K562 (cell line): ENCODE measurements around the gene CLDN10. TPM values are rescaled to one million over a fixed set of nuclear protein-coding genes. Genes with fewer than 3 reads are reported as not detected.

Source experiments
- ATAC-seq: fragments of 200-7000 bp; cut with Tn5 transposase; 3 replicates; pipeline ENCODE4 v1.9.1; 2020; ENCODE audit warnings: moderate library complexity
- BruUV-seq: library from RNA; stranded (reverse); fragments of 400-500 nt; replicated peaks from 2 replicates; lab custom pipeline; 2021; lab: Mats Ljungman, UMichigan
- CTCF ChIA-PET: fragments of 300-600 bp; formaldehyde crosslinking; extraction: SDS; loops from one replicate; lab custom pipeline; 2021; ENCODE audit warnings: low intra/inter-chr PET ratio; lab: Yijun Ruan, JAX
- POLR2A ChIA-PET: fragments of 300-600, 350-650 bp; sonication (Branson Sonifier 250); formaldehyde crosslinking; extraction: SDS; loops from one replicate; lab custom pipeline; 2021; ENCODE audit warnings: antibody characterized with exemption, inconsistent platforms; lab: Yijun Ruan, JAX
- DNase-seq, 4 experiments: peaks; one replicate each; pipeline versions ENCODE4 v3.0.0 to v3.0.0-alpha.2; 2011 to 2018; ENCODE audit warnings: low spot score in 3 of 4, mixed read lengths in 3 of 4; ENCODE audit errors: extremely low read depth in 1 of 4
- FAIRE-seq: peaks from 2 replicates; lab custom pipeline; 2011; peaks lifted over from hg19 to GRCh38; lab: Jason Lieb, UNC
- H2AFZ ChIP-seq: 2 replicates; pipeline ENCODE4 v1.6.0; 2011; ENCODE audit warnings: low read depth, low read length, control low read depth, inconsistent platforms
- H3K27ac ChIP-seq: fragments of 200-600 bp; 3 replicates; pipeline ENCODE4 v1.8.0; 2011; ENCODE audit warnings: low read depth, mild to moderate bottlenecking, control low read depth, inconsistent platforms, low read length, moderate library complexity, mixed read lengths; ENCODE audit errors: extremely low read depth
- H3K27me3 ChIP-seq, 2 experiments: fragments of 300-600 bp in 1 of 2; 2 replicates in 1 of 2; 3 replicates in 1 of 2; pipeline versions ENCODE4 v1.6.0 to v1.8.0; 2011; ENCODE audit warnings: inconsistent platforms in 2 of 2, low read length in 2 of 2, mild to moderate bottlenecking in 1 of 2, mixed read lengths in 1 of 2, moderate library complexity in 1 of 2; ENCODE audit not compliant: control insufficient read depth in 2 of 2, insufficient read depth in 2 of 2
- H3K36me3 ChIP-seq: fragments of 300-600 bp; 3 replicates; pipeline ENCODE4 v1.8.0; 2011; ENCODE audit warnings: mild to moderate bottlenecking, low read length, inconsistent platforms; ENCODE audit not compliant: control insufficient read depth, insufficient read depth
- H3K4me1 ChIP-seq, 2 experiments: fragments of 200-600 bp in 1 of 2; replicated peaks in 1 of 2; 2 replicates in 1 of 2; 3 replicates in 1 of 2; pipeline versions ENCODE4 v1.5.1 to v1.8.0; 2011; ENCODE audit warnings: inconsistent platforms in 2 of 2, low read length in 2 of 2, mild to moderate bottlenecking in 1 of 2, mixed read lengths in 1 of 2, moderate library complexity in 1 of 2; ENCODE audit not compliant: control insufficient read depth in 2 of 2, insufficient read depth in 2 of 2
- H3K4me2 ChIP-seq: 2 replicates; pipeline ENCODE4 v1.6.1; 2011; ENCODE audit warnings: low read length, control low read depth, inconsistent platforms, mixed read lengths; ENCODE audit not compliant: insufficient read depth
- H3K4me3 ChIP-seq: fragments of 200-600 bp; sonication (generic), shearing (Covaris generic); 2 replicates; pipeline ENCODE4 v1.5.1; 2016; ENCODE audit warnings: control low read depth, inconsistent platforms
- H3K79me2 ChIP-seq: fragments of 200-600 bp; 3 replicates; pipeline ENCODE4 v1.8.0; 2011; ENCODE audit warnings: low read length, inconsistent platforms; ENCODE audit not compliant: control insufficient read depth, insufficient read depth
- H3K9ac ChIP-seq, 2 experiments: 2 replicates each; pipeline versions ENCODE4 v1.6.0 to v1.6.1; 2011; ENCODE audit warnings: low read depth in 2 of 2, low read length in 2 of 2, control low read depth in 1 of 2, inconsistent platforms in 1 of 2, mild to moderate bottlenecking in 1 of 2, mixed read lengths in 1 of 2; ENCODE audit not compliant: insufficient read depth in 1 of 2
- H3K9me1 ChIP-seq: one replicate; pipeline ENCODE4 v1.6.0; 2011; ENCODE audit warnings: inconsistent platforms, mild to moderate bottlenecking, low read length, moderate library complexity; ENCODE audit not compliant: control insufficient read depth, insufficient read depth
- H3K9me3 ChIP-seq: replicated peaks from 2 replicates; pipeline ENCODE4 v1.5.1; 2011; ENCODE audit warnings: low read depth, low read length, inconsistent platforms; ENCODE audit not compliant: control insufficient read depth, insufficient read depth
- H4K20me1 ChIP-seq: replicated peaks from 2 replicates; pipeline ENCODE4 v1.6.1; 2011; ENCODE audit warnings: low read length, inconsistent platforms, mixed read lengths; ENCODE audit not compliant: control insufficient read depth, insufficient read depth
- CHD4 ChIP-seq: fragments of 200-600 bp; sonication (generic); IDR thresholded peaks from 3 replicates; pipeline ENCODE4 v1.6.1; 2012; ENCODE audit warnings: low read depth, mild to moderate bottlenecking, mixed read lengths, low read length, inconsistent platforms; ENCODE audit not compliant: insufficient read depth, insufficient replicate concordance, poor library complexity, severe bottlenecking
- ETV1 ChIP-seq: fragments of 450-650 bp; conservative IDR thresholded peaks from 2 replicates; pipeline ENCODE4 v1.6.1; 2016; ENCODE audit warnings: missing genetic modification characterization, control low read depth, low read depth, missing compliant biosample characterization
- ILK ChIP-seq: fragments of 450-650 bp; IDR thresholded peaks from 2 replicates; pipeline ENCODE4 v1.6.1; 2016; ENCODE audit warnings: missing genetic modification characterization, low read depth, mild to moderate bottlenecking, missing compliant biosample characterization, moderate library complexity, borderline replicate concordance
- KAT8 ChIP-seq: fragments of 450-650 bp; IDR thresholded peaks from 2 replicates; pipeline ENCODE4 v1.6.1; 2016; ENCODE audit warnings: low read depth, mild to moderate bottlenecking
- MYBL2 ChIP-seq, 2 experiments: fragments of 450-650 bp in 1 of 2; sonication (generic) in 1 of 2; formaldehyde crosslinking in 1 of 2; IDR thresholded peaks; 2 replicates each; pipeline versions ENCODE4 v1.6.1 to v1.8.1; 2017 to 2022; ENCODE audit warnings: borderline replicate concordance in 1 of 2, inconsistent platforms in 1 of 2, low read depth in 1 of 2, mild to moderate bottlenecking in 1 of 2, missing genetic modification reagents in 1 of 2, moderate library complexity in 1 of 2
- RBM39 ChIP-seq: fragments of 200-400 bp; formaldehyde crosslinking; optimal IDR thresholded peaks from 2 replicates; pipeline ENCODE3; 2018; ENCODE audit warnings: low read depth, low read length
- ZNF324 ChIP-seq: fragments of 250-450 bp; sonication (Bioruptor Pico); IDR thresholded peaks from 2 replicates; pipeline ENCODE4 v1.4.0; 2020; ENCODE audit warnings: mild to moderate bottlenecking
- ZNF436 ChIP-seq: fragments of 250-450, 450-650 bp; sonication (Bioruptor Pico); formaldehyde crosslinking; IDR thresholded peaks from 2 replicates; pipeline ENCODE4 v1.7.0; 2020; ENCODE audit warnings: mild to moderate bottlenecking
- ZNF830 ChIP-seq: fragments of 250-450 bp; sonication (Bioruptor Pico); IDR thresholded peaks from 2 replicates; pipeline ENCODE4 v1.5.0; 2021; ENCODE audit warnings: mild to moderate bottlenecking
- WGBS: fragments of 100-300 bp; shearing (Covaris generic); methylation state at CpG from one replicate; pipeline ENCODE4 v1.1.6; 2016; ENCODE audit warnings: low coverage, mixed read lengths; ENCODE audit not compliant: insufficient coverage; ENCODE audit errors: missing lambda C conversion rate; 5-methylcytosine and 5-hydroxymethylcytosine counted together
- in situ Hi-C: fragments of 300-500 bp; cut with MboI; formaldehyde crosslinking; loops from 4 replicates; pipeline ENCODE4 v1.15.0; 2018; ENCODE audit warnings: inconsistent platforms, mixed read lengths
- intact Hi-C: fragments of 100-400 bp; cut with micrococcal nuclease; formaldehyde crosslinking; loops from 2 replicates; pipeline ENCODE4 v1.14.2; 2022
- polyA plus RNA-seq, 8 experiments: library from polyadenylated mRNA; depleted of rRNA in 4 of 8; stranded (reverse) in 5 of 8; unstranded in 3 of 8; fragments of >200 nt; fragmentation: Nextera tagmentation in 2 of 8; fragmentation: Illumina TruSeq in 1 of 8; extraction: Ambion mirVana in 2 of 8; extraction: Trizol in 1 of 8; gene quantifications; 2 replicates each; pipeline versions ENCODE4 v1.2.1 to v1.2.3, GENCODE V29; 2011 to 2014; ENCODE audit warnings: inconsistent platforms in 1 of 8, missing spikeins in 1 of 8
- total RNA-seq, 7 experiments: library from RNA; depleted of rRNA in 6 of 7; stranded (reverse); fragments of >200 nt in 6 of 7; fragmentation: Illumina TruSeq in 2 of 7; extraction: Trizol in 2 of 7; gene quantifications; 2 replicates each; pipeline versions ENCODE4 v1.2.1 to v1.2.3, GENCODE V29; 2011 to 2021; ENCODE audit warnings: low replicate concordance in 1 of 7

Gene CLDN10
- total and polyA plus RNA-seq, 9 of the 15 experiments (the other 6 are each of a cell fraction or from before 2014, with no cell fraction given): not detected

- no peaks in the 10 kb centered on the region for H4K20me1 ChIP-seq
- BruUV-seq: no TSS peak
- peaks cover 0 to 10% of the 10 kb centered on the region in 2 experiments; a peak in 3 of 5 replicates for H3K27me3 ChIP-seq
- no peak for ATAC-seq
- no peak overlapping the region for H3K9ac ChIP-seq
- no peak for TF ChIP-seq ZNF324
- no peak for TF ChIP-seq ZNF436 (CRISPR knock-in tag)
- H3K9me1 ChIP-seq: no peaks in the 10 kb centered on the region
- H3K4me3 ChIP-seq: no peak overlapping the region
- no peaks in the 10 kb centered on the region for H3K9me3 ChIP-seq
- in situ Hi-C loops (no loop called here), intact Hi-C loops (loop anchor here (5.0 to 10.0 kb wide), 5 partner anchors 41 to 1344 kb away; no protein-coding TSS in a partner anchor)
- CTCF ChIA-PET: no interaction called here
- no peak overlapping the region for H2AFZ ChIP-seq
- no peak overlapping the region for H3K4me2 ChIP-seq
- no peaks in the 10 kb centered on the region for H3K36me3 ChIP-seq
- FAIRE-seq: no peak
- no peak for DNase-seq
- 3% methylated on average over 10 of the region's 10 CpGs for WGBS
- H3K27ac ChIP-seq: no peak overlapping the region
- POLR2A ChIA-PET: interaction anchor here (0.7 to 1.4 kb wide), 2 partner anchors 17 to 313 kb away, joined by 3 read pairs; no protein-coding TSS in a partner anchor
- no peaks in the 10 kb centered on the region for H3K79me2 ChIP-seq
- no peaks in the 10 kb centered on the region for H3K4me1 ChIP-seq
Measured at GRCh38 chr13:95620825-95621498, 68.4 kb downstream of the CLDN10 start.

GRCh38 chr13:95623141-95623540 is 70.6 kb downstream of the CLDN10 start:
- intact Hi-C loops: loop anchor here (5.0 to 10.0 kb wide), 5 partner anchors 39 to 1342 kb away; no protein-coding TSS in a partner anchor
- no peak for DNase-seq
- H3K4me3 ChIP-seq: no peak overlapping the region
- no peaks in the 10 kb centered on the region for H3K9me3 ChIP-seq
- no peaks in the 10 kb centered on the region for H3K27me3 ChIP-seq
- H3K4me1 ChIP-seq: no peaks in the 10 kb centered on the region
- H3K9ac ChIP-seq: no peak overlapping the region
- no peaks in the 10 kb centered on the region for H4K20me1 ChIP-seq
- H3K79me2 ChIP-seq: no peaks in the 10 kb centered on the region
- H3K27ac ChIP-seq: no peak overlapping the region
- no peak for FAIRE-seq
- no peaks in the 10 kb centered on the region for H3K9me1 ChIP-seq
- no peak overlapping the region for H3K4me2 ChIP-seq
- ChIA-PET POLR2A (no interaction called here), CTCF (interaction anchor here (2.1 kb wide), 1 partner anchor 211 kb away, joined by 11 read pairs; no protein-coding TSS in a partner anchor)
- H2AFZ ChIP-seq: no peak overlapping the region
- H3K36me3 ChIP-seq: no peaks in the 10 kb centered on the region
- TF ChIP-seq KAT8 (no peak), RBM39 (no peak), ILK (tag) (no peak), CHD4 (no peak), MYBL2 (IDR thresholded peaks at IDR 0.05; ENCODE audit: low read depth) (no peak), MYBL2 (CRISPR knock-in tag; IDR thresholded peaks at IDR 0.05; ENCODE audit: borderline replicate concordance) (no peak), ETV1 (no peak), ZNF830 (CRISPR knock-in tag) (no peak)
- BruUV-seq: no TSS peak
- in situ Hi-C loops: no loop called here
- no peak for ATAC-seq
- 2% methylated on average over 5 of the region's 5 CpGs for WGBS
